ENCODE results near the gene MYT1. TPM values are rescaled to one million over a fixed set of nuclear protein-coding genes. Genes with fewer than 3 reads are reported as not detected.

MYT1 gene
- total and polyA plus RNA-seq, 2 of the 8 experiments (the other 6 are each of a cell fraction or from before 2014, with no cell fraction given), result 0.63 to 2.0 TPM

- H2BK15ac ChIP-seq (ENCODE audit: low read length), result no peak overlapping the region
- H3K9ac ChIP-seq (replicated peaks in 1 of 4; ENCODE audit: extremely low read depth in 1 of 4, low read depth in 3 of 4, low read length in 3 of 4), result no peak overlapping the region
- 88% methylated on average over 13 of the region's 13 CpGs; no CpG with 5 or more reads in 1 of the 2 experiments for WGBS, 2 experiments (ENCODE audit: extremely low coverage in 1 of 2, insufficient coverage in 1 of 2, insufficient read length in 1 of 2, insufficient replicate concordance in 2 of 2, low coverage in 1 of 2, low lambda C conversion rate in 2 of 2, missing lambda C conversion rate in 1 of 2)
Measured at GRCh38 chr20:64140061-64140931, 24.0 kb upstream of the MYT1 start.

More at GRCh38 chr20:64140061-64140931, 24.0 kb upstream of the MYT1 start:
- H4K8ac ChIP-seq (ENCODE audit: extremely low read depth, insufficient read depth, low read length), result no peak overlapping the region; the same call in 1 of the 2 replicates
- H3K4me1 ChIP-seq (replicated peaks in 1 of 4; ENCODE audit: control insufficient read depth in 3 of 4, insufficient read depth in 4 of 4, low read length in 3 of 4), result peaks cover 0 to 9% (median 5%) of the 10 kb centered on the region in 4 experiments; a peak in 5 of 7 replicates
- H3K9me3 ChIP-seq (ENCODE audit: insufficient read depth in 2 of 2, low read depth in 1 of 2, low read length in 1 of 2), result peaks cover 13 to 14% of the 10 kb centered on the region in 2 experiments
- H4K5ac ChIP-seq (ENCODE audit: insufficient read length, low read depth, low read length), result no peak overlapping the region
- CTCF ChIA-PET (ENCODE audit: partially characterized antibody), result interaction anchor here (0.8 to 2.2 kb wide), 8 partner anchors 10 to 101 kb away, joined by 3 to 11 read pairs (median 4); no protein-coding TSS in a partner anchor
- no peak overlapping the region; the same call in 1 of the 2 replicates for H3K18ac ChIP-seq (ENCODE audit: extremely low read depth, low read length)
- H3K79me1 ChIP-seq (ENCODE audit: low read depth, low read length), result no peaks in the 10 kb centered on the region
- FAIRE-seq (no peak), DNase-seq (ENCODE audit: low read depth in 1 of 2, low spot score in 2 of 2) (peak in 1 of 2 experiments; percentile 43)
- H2BK120ac ChIP-seq (replicated peaks; ENCODE audit: low read depth, low read length), result no peak overlapping the region
- H3K27ac ChIP-seq (ENCODE audit: low read depth, low read length), result no peak overlapping the region
- no peaks in the 10 kb centered on the region for H3K27me3 ChIP-seq (replicated peaks in 1 of 4; ENCODE audit: control insufficient read depth in 3 of 4, extremely low read depth in 1 of 4, insufficient read depth in 3 of 4, low read length in 3 of 4)
- no peak overlapping the region for H2AK5ac ChIP-seq (ENCODE audit: low read depth, low read length)
- no peak overlapping the region for H3K4me2 ChIP-seq (ENCODE audit: insufficient read depth in 1 of 2, low read depth in 2 of 2, low read length in 2 of 2)
- H3K4me3 ChIP-seq (ENCODE audit: extremely low read depth in 1 of 4, insufficient read depth in 2 of 4, low read depth in 3 of 4, low read length in 4 of 4), result no peak overlapping the region
- no peaks in the 10 kb centered on the region for H3K79me2 ChIP-seq (ENCODE audit: control insufficient read depth in 1 of 2, insufficient read depth in 2 of 2, low read length in 2 of 2)
- H2BK5ac ChIP-seq (ENCODE audit: low read depth, low read length), result no peak overlapping the region; the same call in 1 of the 2 replicates
- no peak overlapping the region for H2BK20ac ChIP-seq (ENCODE audit: low read length)
- no peaks in the 10 kb centered on the region for H3K36me3 ChIP-seq (ENCODE audit: control insufficient read depth in 2 of 4, insufficient read depth in 4 of 4, low read length in 3 of 4)
- no peak overlapping the region for H3K4ac ChIP-seq (replicated peaks; ENCODE audit: insufficient read length, low read depth, low read length)
- no peak overlapping the region for H3K56ac ChIP-seq (replicated peaks; ENCODE audit: insufficient read length, low read depth, low read length)
- no peak overlapping the region for H3K14ac ChIP-seq (ENCODE audit: insufficient read length)
- no peak overlapping the region for H2BK12ac ChIP-seq (ENCODE audit: low read depth, low read length)
- H2AFZ ChIP-seq (ENCODE audit: low read length), result no peak overlapping the region
- H3K23ac ChIP-seq (ENCODE audit: insufficient read length), result no peak overlapping the region
- H3K23me2 ChIP-seq (ENCODE audit: low read depth, low read length), result no peaks in the 10 kb centered on the region
- POLR2A ChIA-PET (ENCODE audit: partially characterized antibody), result interaction anchor here (2.2 kb wide), 1 partner anchor 16 kb away, joined by 5 read pairs; no protein-coding TSS in a partner anchor
- TF ChIP-seq, protein P1, sequence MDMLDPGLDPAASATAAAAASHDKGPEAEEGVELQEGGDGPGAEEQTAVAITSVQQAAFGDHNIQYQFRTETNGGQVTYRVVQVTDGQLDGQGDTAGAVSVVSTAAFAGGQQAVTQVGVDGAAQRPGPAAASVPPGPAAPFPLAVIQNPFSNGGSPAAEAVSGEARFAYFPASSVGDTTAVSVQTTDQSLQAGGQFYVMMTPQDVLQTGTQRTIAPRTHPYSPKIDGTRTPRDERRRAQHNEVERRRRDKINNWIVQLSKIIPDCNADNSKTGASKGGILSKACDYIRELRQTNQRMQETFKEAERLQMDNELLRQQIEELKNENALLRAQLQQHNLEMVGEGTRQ (IDR thresholded peaks at IDR 0.05; ENCODE audit: low read length), result no peak
- no peak for TF ChIP-seq JUND (IDR thresholded peaks at IDR 0.05; ENCODE audit: low read length)
- no peak for TF ChIP-seq CBX5 (IDR thresholded peaks at IDR 0.05; ENCODE audit: low read depth, low read length)
- no peak for TF ChIP-seq KDM1A (IDR thresholded peaks at IDR 0.05; ENCODE audit: borderline replicate concordance, low read length)
- no peak for TF ChIP-seq RXRA (IDR thresholded peaks at IDR 0.05; ENCODE audit: insufficient read depth, low read depth, low read length)
- TF ChIP-seq SP1 (IDR thresholded peaks at IDR 0.05; ENCODE audit: low read depth, low read length), result no peak
- no peak for TF ChIP-seq CREB1 (IDR thresholded peaks at IDR 0.05)
- no peak overlapping the region for H4K91ac ChIP-seq (replicated peaks; ENCODE audit: insufficient read length, low read length)
- no peaks in the 10 kb centered on the region for H4K20me1 ChIP-seq (replicated peaks in 1 of 2; ENCODE audit: control insufficient read depth in 1 of 2, insufficient read depth in 2 of 2, low read length in 2 of 2)

Measured in H1 (cell line).